Mesenteric fat pad (tissue), 1 donor: ENCODE data around the gene ZNF618. TPM values are rescaled to one million over a fixed set of nuclear protein-coding genes. Genes with fewer than 3 reads are reported as not detected.

ENCODE experiments used
- DNase-seq: peaks from one replicate; pipeline ENCODE4 v3.0.0-alpha.2; 2020; ENCODE audit warnings: low spot score
- total RNA-seq: library from RNA; stranded (reverse); fragmentation: NEBNext Ultra II Directional; extraction: Animal tissue kit (Norgen Biotek cat#: 25700); gene quantifications from one replicate; pipeline ENCODE4 v1.2.1, GENCODE V29; 2021
- donor health status: DM: yes; HTN: yes; CAD: no.

Gene ZNF618
- total RNA-seq, 1 donor from 2014 or later, result 8.2 TPM

GRCh38 chr9:114000063-114000454, 124.0 kb downstream of the ZNF618 start:
- DNase-seq, result peak; percentile 55

- DNase-seq, result peak; percentile 74
Measured at GRCh38 chr9:114000671-114001409, 124.7 kb downstream of the ZNF618 start.

GRCh38 chr9:114001410-114001685, 125.2 kb downstream of the ZNF618 start:
- no peak for DNase-seq

DNA sequence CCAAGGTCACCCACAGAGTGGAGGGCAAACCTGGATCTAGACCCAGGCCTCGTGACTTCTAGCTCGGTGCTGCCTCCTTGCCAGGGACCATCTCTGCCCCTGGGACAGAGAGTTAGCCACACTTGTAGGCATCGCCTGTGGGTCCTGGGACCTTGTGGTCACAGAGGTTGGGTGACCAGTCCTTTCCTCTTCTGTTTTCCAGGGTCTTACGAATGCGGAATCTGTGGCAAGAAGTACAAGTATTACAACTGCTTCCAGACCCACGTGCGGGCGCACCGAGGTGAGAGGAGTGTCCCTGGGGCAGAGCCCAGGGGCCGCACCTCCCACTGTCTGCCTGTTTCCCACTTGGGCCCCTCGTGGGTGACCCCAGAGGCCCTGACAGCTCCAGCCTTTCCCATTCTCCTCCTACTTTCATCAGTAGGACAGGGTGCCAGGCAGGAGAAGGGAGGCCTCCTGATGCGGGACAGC, 125.7 kb downstream of the ZNF618 start:
- peak; percentile 78 for DNase-seq

GRCh38 chr9:114002271-114002985, 126.3 kb downstream of the ZNF618 start:
- peak; percentile 72 for DNase-seq

- peak; percentile 62 for DNase-seq
Measured at GRCh38 chr9:114002986-114003350, 126.9 kb downstream of the ZNF618 start.

DNA sequence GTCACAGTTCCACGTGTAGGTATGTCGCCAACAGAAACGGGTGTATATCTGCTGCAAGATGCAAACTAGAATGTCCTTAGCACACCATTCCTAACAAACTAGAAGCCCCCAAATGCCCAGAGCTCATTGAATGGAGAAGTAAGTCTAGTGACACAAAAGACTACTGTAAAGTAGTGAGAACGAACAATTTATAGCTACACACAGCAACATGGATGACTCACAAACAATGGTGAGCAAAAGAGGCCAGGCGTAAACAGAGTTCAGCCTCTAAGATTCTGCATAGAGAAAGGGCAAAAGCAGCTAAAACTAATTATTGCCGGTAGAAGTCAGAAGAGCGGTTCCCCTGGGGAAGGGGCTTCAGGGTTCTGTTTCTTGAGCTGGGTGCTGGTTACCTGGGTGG, 127.2 kb downstream of the ZNF618 start:
- DNase-seq, result no peak

GRCh38 chr9:114003758-114004157, 127.6 kb downstream of the ZNF618 start:
- peak; percentile 33 for DNase-seq

- peak; percentile 89 for DNase-seq
Measured at GRCh38 chr9:114004221-114004716, 128.2 kb downstream of the ZNF618 start.

DNA sequence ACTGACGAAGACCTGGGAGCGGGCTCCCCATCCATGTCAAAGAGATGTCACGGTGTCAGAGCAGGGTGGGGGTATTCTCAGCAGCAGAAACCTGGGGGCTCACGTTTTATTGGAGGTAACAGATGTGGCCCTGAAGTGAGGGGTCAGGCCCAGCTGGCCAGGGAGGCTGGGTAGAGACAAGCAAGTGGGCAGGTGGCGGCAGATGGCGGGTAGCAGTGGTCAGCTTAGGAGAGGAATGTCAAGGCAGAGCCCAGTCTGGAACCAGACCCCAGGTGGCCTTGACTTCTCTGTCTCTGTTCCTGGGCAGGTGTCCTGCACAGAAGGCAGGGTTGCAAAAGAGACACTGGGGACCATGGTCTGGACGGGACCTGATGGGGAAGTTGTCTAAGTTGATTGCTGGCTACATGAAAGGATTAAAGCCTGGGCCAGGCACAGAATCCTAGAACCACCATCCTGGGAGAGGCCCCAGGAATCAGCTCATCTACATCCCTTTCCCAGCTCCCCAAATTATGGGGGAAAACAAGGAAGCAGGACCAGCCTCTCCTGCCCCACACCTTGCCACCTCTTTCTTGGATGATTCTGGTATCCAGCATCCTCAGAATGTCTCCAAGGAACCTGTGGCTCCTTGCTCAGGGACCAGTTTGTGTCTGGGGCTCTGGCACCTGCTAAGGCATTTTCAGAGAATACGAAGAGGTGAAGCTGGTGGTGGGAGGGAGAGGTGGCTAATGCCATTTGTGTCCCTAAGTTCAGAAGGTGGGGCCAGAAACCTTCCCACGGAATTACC, 129.5 kb downstream of the ZNF618 start:
- DNase-seq, result peak; percentile 73

DNA sequence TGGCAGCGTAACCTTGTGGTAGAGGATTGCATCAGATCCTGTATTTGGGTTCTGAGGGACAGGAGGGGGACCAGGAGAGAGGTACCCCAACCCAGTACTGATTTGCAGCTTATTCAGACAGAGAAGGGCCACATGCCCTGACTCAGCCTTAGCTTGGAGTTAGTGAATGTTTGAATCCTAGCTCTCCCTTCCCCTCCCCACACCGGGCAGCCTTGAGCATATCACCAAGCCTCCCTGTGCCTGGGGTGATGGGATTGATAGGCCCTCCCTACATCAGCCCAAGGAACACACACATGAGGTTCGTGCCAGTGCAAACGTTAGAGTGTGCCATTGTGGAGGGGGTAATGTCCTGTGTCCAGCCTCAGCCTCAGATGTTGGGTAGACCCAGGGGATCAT, 130.0 kb downstream of the ZNF618 start:
- peak; percentile 62 for DNase-seq

GRCh38 chr9:114006931-114007691, 131.0 kb downstream of the ZNF618 start:
- peak; percentile 81 for DNase-seq

DNA sequence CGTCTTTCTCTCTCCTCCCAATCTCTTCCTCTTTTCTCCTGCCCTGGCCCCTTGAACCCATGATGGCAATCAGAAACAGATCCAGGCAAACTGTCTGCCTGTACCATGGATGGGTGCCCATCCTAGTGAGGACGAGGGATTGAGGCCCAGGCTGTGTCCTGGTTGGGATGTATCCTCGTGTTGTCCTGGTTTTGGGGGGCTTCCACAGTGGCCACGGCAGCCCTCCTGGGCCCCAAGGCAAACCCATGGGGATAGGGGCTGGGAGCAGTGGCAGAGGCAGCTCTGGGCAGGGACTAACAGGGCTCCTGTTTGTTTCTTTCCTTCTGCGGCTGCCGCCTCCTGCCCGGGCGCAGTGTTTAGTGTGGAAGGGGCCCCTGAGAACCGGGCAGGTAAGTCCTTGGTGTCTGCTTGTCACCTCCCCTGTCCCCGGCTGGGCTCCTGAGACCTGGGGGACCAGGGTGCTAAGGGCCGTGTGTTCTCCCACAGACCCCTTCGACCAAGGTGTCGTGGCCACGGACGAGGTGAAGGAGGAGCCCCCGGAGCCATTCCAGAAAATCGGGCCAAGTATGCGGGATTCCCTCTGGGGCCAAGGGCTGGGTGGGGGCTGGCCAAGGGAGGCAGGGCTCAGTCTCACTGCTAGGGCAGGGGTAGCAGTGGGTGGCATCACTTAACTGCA, 132.0 kb downstream of the ZNF618 start:
- peak; percentile 64 for DNase-seq

- DNase-seq, result peak; percentile 64
Measured at GRCh38 chr9:114008667-114009410, 132.7 kb downstream of the ZNF618 start.

DNA sequence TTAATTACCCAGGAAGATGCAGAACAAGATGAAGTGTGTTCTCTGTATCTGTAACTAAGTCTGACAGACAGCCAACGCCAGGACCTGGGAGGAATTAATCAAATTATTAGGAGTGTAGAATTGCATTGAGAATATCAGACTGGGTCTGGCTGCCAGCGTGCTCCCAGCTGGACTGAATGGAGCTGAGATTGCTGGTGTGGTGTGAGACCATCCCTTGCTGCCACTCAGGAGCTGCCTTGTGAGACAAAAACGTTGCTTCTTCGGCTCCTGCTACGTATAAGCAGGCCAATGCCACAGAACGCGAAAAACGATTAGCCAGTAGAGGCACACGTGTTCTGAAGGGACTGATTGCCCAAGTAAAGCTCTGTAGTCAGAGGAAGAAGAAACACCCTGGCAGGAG, 135.2 kb downstream of the ZNF618 start:
- peak; percentile 60 for DNase-seq

DNA sequence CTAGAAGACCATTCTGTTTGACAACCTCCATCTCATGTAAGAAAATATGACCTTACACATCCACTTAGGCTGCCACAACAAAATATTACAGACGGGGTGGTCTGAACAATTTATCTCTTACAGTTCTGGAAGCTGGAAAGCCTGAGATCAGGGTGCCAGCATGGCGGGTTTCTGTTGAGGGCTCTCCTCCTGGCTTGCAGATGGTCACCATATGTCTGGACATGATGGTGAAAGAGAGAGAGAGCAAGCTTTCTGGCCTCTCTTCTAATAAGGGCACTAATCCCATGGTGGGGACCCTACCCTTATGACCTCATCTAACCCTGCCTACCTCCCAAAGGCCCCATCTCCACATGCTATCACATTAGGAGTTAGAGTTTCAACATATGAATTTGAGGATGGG, 136.0 kb downstream of the ZNF618 start:
- DNase-seq, result peak; percentile 12

DNA sequence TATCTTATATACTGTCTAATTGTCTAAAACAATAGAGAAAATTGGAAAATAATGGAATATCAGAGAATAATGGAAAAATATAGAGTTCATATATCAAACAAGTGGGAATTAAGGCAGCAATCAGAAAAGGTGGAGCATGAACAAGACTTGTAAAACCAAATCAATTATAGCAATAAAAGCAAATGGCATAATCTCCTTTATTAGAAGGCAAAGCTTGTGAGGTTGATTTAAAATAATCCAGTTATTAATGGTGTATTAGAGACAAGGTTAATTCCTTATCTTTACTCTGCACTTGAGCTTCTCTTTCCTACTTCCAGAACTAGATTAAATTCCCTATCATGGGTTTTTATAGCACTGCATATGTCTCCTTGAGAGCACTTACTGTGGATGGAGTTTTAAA, 137.9 kb downstream of the ZNF618 start:
- DNase-seq, result no peak

GRCh38 chr9:114015607-114016006, 139.5 kb downstream of the ZNF618 start:
- no peak for DNase-seq

DNA sequence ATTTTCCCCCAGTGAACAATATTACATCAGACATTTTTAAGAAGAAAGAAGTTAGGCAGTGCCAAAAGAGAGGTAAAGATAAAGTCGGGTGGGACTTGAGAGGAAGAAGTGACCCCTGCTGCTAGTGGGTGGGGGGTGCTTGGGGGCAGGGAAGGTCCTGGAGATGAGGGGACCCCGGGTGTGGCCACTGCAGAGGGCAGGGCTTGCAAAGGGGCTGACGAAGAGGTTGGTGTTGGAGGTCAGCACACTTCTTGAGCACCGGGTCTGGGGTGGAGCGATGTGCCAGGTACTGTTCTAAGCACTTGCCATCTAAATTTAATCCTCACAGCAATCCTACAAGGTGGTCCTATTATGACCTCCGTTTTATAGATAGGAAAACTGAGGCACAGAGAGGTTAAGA, 140.0 kb downstream of the ZNF618 start:
- peak; percentile 49 for DNase-seq
